ENCODE data around the gene SLC2A13.
A peak's percentile ranks its signal among the peaks of the same experiment; 100 is the strongest.
"Not testable (repeated sequence)": the region's sequence is repeated elsewhere in the genome, so short reads cannot be mapped to it uniquely, and the experiment has no call there.

The SLC2A13 gene

GRCh38 chr12:39920222-39920621 is 185.7 kb downstream of the SLC2A13 start:
- FAIRE-seq = no peak

- FAIRE-seq = peak; percentile 77
Measured at GRCh38 chr12:39919790-39920189, 186.1 kb downstream of the SLC2A13 start.

DNA sequence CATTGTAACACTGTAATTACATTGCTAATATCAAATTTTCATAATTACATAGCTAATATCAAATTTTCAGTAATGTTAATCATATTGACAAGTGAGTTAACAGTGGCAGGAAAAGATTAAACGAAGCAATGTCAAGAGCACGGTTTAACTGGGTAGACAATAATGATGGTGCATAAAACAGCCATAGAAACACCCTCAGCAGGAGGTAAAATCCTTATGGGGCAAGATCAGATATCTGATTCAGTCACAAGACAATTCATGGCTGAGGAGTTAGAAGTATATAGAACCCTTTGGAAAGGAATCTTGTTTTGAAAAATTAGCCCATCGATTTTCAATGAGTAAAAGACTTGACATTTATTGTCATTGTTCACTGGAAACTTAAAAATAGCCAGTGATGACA is 190.6 kb downstream of the SLC2A13 start:
- FAIRE-seq = no peak

- FAIRE-seq = peak; percentile 43
Measured at GRCh38 chr12:39912211-39912980, 193.5 kb downstream of the SLC2A13 start.

DNA sequence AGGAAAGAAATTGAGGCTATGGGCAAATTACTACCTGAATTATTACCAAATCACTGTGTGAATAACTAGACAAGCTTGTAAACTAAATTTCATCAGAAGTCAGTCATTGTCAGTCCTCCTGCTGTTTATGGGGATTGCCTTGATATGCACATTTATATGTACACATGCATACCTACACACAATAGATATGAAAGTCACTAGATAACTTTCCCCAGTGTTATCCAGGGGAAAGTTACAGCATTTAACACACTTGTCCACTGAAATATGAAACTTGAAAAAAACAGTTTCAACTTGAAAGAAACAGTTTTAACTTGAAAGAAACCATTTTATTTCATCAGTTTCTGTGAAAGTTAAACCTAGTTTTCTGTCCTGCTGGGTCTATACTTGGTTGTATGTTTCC is 199.6 kb downstream of the SLC2A13 start:
- no peak for FAIRE-seq

DNA sequence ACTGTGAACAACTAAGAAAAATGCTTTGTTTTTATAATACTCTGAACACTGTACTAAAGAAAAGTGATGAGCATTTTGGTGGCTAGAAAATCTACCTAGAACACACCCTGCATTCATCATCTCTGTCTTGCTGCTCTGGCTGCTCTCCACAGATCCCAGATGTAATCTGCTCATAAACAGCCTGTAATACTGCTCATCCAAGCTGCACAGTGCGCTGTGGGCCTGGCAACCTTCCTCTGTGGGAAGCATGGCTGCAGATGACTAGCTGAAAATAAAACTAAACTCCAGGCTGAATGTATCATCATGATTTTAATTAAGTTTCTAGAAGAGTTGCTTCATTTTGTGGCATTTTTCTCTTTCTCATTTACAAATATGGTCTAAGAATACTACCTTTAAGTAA is 200.7 kb downstream of the SLC2A13 start:
- peak; percentile 85 for FAIRE-seq

- peak; percentile 90 for FAIRE-seq
Measured at GRCh38 chr12:39902821-39903220, 203.1 kb downstream of the SLC2A13 start.

DNA sequence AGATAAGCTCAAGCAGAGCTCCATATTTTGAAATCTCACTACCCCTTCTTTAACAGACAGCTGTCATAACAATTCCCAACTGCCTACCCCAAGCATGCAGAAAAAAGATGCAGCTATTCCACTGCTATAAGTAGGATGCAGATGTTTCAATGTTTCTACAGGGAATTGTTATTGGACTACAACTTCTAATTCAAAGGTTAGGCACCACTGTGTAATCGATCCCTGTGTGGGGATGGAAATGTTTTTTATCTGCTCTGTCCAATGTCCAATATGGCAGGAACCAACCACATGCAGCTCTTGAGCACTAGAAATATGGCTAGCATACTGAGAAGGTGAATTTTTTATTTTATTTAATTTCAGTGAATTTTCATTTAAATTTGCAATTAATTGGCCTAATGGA is 208.6 kb downstream of the SLC2A13 start:
- no peak for FAIRE-seq

GRCh38 chr12:39893388-39893787 is 212.5 kb downstream of the SLC2A13 start:
- FAIRE-seq = not testable (repeated sequence)

GRCh38 chr12:39892146-39892545 is 213.7 kb downstream of the SLC2A13 start:
- peak; percentile 33 for FAIRE-seq

DNA sequence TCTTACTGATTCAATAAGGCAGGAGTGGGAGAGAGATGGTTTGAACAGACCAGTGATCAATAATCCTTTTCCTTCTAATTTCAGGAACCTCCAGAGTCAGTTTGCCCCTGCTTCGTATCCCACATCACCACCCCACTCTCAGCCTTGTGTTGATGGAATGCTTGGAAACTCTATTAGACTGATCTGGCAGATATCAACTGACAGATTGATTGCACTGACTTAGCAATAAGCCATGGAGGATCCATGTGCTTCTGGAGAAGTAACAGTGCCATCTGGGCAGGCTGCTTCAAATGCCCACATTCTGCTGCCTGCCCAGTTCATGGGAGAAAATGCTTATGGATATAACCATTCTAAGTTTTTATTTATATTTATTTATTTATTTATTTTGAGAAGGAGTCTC is 218.0 kb downstream of the SLC2A13 start:
- FAIRE-seq = no peak

DNA sequence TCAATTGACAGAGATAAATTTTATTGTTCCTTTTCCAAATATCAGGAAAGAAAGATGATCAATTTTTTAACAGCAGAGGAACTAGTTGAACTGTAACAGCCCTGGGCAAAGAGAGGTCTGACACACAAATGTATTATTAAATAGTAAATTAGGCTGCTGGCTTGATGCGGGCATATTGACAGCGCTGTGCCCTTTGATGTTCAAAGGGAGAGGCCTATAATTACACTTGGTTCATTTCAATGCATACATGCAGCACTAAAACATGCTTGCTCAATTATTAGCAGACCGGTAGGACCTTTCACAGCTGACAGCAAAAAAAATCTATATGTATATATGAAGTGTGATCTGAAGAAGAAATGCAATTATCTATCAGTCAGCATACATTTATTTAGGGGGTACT is 219.8 kb downstream of the SLC2A13 start:
- FAIRE-seq = no peak

GRCh38 chr12:39884616-39885125 is 221.2 kb downstream of the SLC2A13 start:
- FAIRE-seq = no peak

- FAIRE-seq = peak; percentile 27
Measured at GRCh38 chr12:39883411-39883810, 222.5 kb downstream of the SLC2A13 start.

DNA sequence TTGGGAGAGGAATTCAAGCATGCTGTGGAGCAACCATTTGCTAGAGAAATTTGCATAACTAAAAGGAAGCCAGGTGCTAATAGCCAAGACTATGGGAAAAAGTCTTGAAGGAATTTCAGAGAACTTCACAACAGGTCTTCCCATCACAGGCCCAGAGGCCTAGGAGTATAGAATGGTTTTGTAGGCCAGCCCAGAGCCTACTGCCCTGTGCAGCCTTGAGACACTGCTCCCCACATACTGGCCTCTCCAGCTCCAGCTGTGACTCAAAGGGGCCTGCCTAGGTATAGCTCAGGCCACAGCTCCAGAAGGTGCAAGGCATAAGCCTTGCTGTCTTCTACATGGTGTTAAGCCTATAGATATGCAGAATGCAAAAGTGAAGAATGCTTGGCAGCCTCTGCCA is 227.1 kb downstream of the SLC2A13 start:
- FAIRE-seq = no peak

DNA sequence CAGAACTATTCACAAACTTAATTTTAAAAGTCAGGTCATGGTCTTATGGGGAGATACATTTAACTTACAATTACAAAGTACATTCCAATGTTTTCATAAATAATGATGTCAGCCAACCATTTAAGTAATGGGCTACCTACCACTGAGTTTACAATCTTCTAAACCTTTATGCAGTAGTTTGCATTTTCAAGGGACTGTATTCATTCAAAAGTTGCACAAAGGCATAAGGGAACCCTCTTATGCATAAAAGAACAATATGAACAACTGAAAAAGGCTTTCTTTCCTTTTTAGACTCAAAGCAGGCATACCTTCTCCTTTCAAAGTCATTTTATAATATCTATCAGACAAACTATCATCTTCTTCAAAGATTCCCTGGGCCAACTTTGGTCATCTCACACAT is 230.2 kb downstream of the SLC2A13 start:
- FAIRE-seq = no peak

DNA sequence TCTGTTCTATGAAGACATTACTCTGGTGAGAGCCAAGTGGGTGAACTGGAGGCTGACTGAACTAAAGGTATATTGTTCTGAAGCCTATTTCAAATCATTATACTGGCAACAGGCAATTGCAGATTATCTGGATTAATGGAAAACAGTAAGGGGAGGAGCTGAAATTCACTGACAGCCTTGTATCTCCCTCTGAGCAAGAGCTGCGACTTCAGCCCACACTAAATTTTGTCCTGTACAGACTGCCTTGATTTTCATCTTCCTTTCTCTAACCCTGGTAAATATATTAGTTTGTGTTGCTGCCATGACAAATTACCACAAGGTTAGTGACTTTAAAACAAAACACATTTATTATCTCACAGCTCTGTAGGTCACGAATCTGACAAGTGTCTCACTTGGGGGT is 231.1 kb downstream of the SLC2A13 start:
- FAIRE-seq = no peak

- peak; percentile 36 for FAIRE-seq
Measured at GRCh38 chr12:39873065-39873464, 232.8 kb downstream of the SLC2A13 start.

- FAIRE-seq = no peak
Measured at GRCh38 chr12:39872425-39872824, 233.5 kb downstream of the SLC2A13 start.

- peak; percentile 78 for FAIRE-seq
Measured at GRCh38 chr12:39868328-39868725, 237.6 kb downstream of the SLC2A13 start.

DNA sequence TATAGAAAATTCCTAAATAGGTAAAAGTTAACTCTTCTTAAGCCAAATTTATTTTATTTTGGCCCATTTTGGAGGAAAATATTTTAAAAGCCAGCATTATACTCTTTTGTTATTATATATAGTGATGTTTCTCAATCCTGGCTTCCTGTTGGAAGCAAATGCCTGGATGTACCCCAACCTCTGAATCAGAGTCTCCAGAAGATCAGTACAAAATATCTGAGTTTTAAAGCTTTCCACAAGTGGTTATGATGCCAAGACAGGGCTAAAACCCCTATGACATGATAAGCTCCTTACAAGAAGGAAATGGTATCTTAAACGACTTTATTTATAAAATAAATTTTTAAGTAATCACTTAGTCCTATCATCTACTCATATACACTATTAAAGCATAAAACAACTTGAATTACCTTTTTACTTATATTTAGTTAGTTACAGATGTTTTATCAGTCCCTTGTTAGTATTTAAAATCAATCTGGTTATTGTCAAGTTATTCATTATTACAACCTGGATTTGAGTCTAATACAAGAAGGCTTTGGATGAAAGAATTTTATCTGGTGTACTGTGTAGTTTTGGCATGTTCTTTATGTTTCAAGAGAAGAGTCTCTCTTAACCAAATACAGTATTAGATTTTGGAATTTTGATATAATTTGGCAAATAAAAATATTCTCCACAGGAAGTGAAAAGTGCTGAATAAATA is 238.1 kb downstream of the SLC2A13 start:
- peak; percentile 30 for FAIRE-seq

- no peak for FAIRE-seq
Measured at GRCh38 chr12:39866135-39866534, 239.7 kb downstream of the SLC2A13 start.

DNA sequence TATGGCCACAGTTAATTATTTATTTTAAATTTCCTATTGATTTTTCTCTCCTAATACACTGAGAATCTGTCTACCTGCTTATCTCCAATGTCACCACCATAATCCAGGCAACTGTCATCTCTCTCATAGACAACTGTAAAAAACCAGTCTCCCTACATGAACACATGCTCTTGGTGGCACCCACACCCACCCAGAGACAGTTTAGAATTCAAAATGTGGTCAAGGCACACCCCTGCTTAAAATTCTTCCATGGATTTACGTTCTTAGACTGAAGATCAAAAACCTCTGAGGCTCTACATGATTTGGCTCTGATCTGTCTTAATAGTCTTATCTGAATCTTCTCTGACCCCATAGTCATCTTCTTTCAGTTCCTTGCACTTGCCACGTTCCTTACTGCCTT is 245.2 kb downstream of the SLC2A13 start:
- no peak for FAIRE-seq

GRCh38 chr12:39853003-39853402 is 252.9 kb downstream of the SLC2A13 start:
- FAIRE-seq = no peak

Data from islet of Langerhans (tissue), 1 donor.